Measurements from ENCODE around the gene POLR2E. TPM values are rescaled to one million over a fixed set of nuclear protein-coding genes. Genes with fewer than 3 reads are reported as not detected.

POLR2E gene
- total and polyA plus RNA-seq, 2 donors (not counting 1 experiment from before 2014, with no cell fraction given): 103 to 121 TPM

GRCh38 chr19:1106841-1107660 is 11.9 kb upstream of the POLR2E start:
- WGBS (ENCODE audit: insufficient coverage): 77% methylated on average over 16 of the region's 17 CpGs
- CTCF ChIA-PET: interaction anchor here (0.6 to 1.3 kb wide), 3 partner anchors 42 to 138 kb away, joined by 3 read pairs; no protein-coding TSS in a partner anchor

More at GRCh38 chr19:1106841-1107660, 11.9 kb upstream of the POLR2E start:
- Mint-ChIP-seq H3K9me3 (ENCODE audit: insufficient read depth) (no peaks in the 10 kb centered on the region), H3K4me1 (peaks cover 20% of the 10 kb centered on the region), H3K4me3 (peak overlapping the region; percentile 70), H3K27me3 (no peaks in the 10 kb centered on the region), H3K27ac (peak overlapping the region; percentile 61)
- ATAC-seq (ENCODE audit: low read depth): no peak
- Histone ChIP-seq H3K4me2 (replicated peaks; ENCODE audit: low read depth, low read length, poor library complexity, severe bottlenecking) (peak overlapping the region; percentile 8), H3K9me3 (ENCODE audit: control extremely low read depth in 1 of 3, control insufficient read depth in 2 of 3, insufficient read depth in 1 of 3, low read length in 2 of 3) (no peaks in the 10 kb centered on the region), H3K4me3 (ENCODE audit: control extremely low read depth in 1 of 5, extremely low read depth in 1 of 5, insufficient read depth in 1 of 5, low read depth in 2 of 5, low read length in 4 of 5) (no peak overlapping the region), H3K9ac (ENCODE audit: low read length) (no peak overlapping the region), H3K36me3 (replicated peaks in 1 of 2; ENCODE audit: control extremely low read depth in 1 of 2, control insufficient read depth in 1 of 2, extremely low read depth in 1 of 2, insufficient read depth in 2 of 2, low read length in 1 of 2) (peaks cover 0 to 37% of the 10 kb centered on the region in 2 experiments), H3K27ac (ENCODE audit: low read length in 2 of 2) (peak overlapping the region in 1 of 2 donors; percentile 19), H3K27me3 (replicated peaks in 1 of 4; ENCODE audit: control extremely low read depth in 1 of 4, control insufficient read depth in 3 of 4, insufficient read depth in 4 of 4, low read length in 3 of 4) (no peaks in the 10 kb centered on the region), H2AFZ (ENCODE audit: insufficient read depth, low read depth, low read length, poor library complexity, severe bottlenecking) (no peak overlapping the region), H3K4me1 (ENCODE audit: control insufficient read depth in 2 of 2, insufficient read depth in 2 of 2, low read length in 2 of 2) (peaks cover 16 to 45% of the 10 kb centered on the region in 2 donors), H3K79me2 (ENCODE audit: control insufficient read depth, insufficient read depth, low read length) (peaks cover 6% of the 10 kb centered on the region), H4K20me1 (ENCODE audit: control insufficient read depth, insufficient read depth, low read length, poor library complexity, severe bottlenecking) (peaks cover 33% of the 10 kb centered on the region)
- POLR2A ChIA-PET: interaction anchor here (0.5 to 1.4 kb wide), 2 partner anchors 20 to 42 kb away, joined by 3 to 6 read pairs; no protein-coding TSS in a partner anchor
- peak; percentile 51 for DNase-seq
- intact Hi-C loops (cut with micrococcal nuclease): no loop called here
- TF ChIP-seq CTCF (IDR thresholded peaks at IDR 0.05) (no peak), EZH2 (IDR thresholded peaks at IDR 0.05; ENCODE audit: borderline replicate concordance, insufficient read depth, low read depth, low read length, poor library complexity, severe bottlenecking) (no peak)

All from B cell (primary cell).